Activated gamma-delta T cell (primary cell): ENCODE measurements around the gene RAB11FIP4.

Source experiments
- DNase-seq: peaks from one replicate; lab custom pipeline; 2025; lab: John Stamatoyannopoulos, UW

RAB11FIP4 gene

GRCh38 chr17:31568121-31568520, 176.6 kb downstream of the RAB11FIP4 start:
- no peak for DNase-seq

GRCh38 chr17:31568539-31568938, 177.1 kb downstream of the RAB11FIP4 start:
- DNase-seq = no peak

DNA sequence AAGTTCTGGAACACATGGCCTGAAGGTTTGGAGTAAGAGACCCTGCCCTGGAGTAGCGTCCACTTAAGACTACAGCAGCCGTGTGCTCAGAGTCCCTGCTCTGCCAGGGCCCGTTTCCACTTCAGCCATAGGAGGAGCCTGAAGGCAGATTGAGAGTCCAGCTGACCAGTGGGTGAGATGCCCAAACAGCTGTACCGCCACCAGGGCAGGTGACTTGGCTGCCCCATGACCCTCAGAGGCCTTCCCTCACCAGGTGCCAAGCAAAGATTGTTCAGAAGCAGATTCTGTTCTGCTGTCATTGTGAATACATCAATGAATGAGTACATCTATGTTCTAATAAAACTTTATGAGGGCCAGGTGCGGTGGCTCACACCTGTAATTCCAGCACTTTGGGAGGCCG, 178.8 kb downstream of the RAB11FIP4 start:
- DNase-seq = no peak

- DNase-seq = no peak
Observed at GRCh38 chr17:31570951-31571892, 179.7 kb downstream of the RAB11FIP4 start.

- DNase-seq = no peak
Observed at GRCh38 chr17:31572341-31572740, 180.9 kb downstream of the RAB11FIP4 start.

GRCh38 chr17:31573047-31573446, 181.6 kb downstream of the RAB11FIP4 start:
- no peak for DNase-seq

DNA sequence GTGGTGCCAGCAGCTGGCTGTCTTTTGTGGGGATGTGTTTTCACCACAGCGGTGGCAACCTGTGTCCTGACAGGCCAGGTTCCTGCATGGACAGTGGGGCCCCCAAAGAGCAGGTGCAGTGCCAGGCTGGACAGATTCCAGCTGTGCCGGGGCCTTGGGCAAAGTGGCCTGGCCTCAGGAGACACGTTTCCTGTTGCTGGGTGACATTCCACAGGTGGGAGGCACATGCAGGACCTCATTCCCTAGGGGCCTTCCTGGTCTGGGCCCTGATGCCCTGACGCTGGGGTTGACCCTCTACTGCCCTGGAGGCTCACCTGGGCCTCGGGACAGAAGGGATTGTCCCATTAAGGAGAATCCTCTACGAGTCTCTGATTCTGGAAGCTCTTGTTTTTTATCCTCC, 182.4 kb downstream of the RAB11FIP4 start:
- no peak for DNase-seq

DNA sequence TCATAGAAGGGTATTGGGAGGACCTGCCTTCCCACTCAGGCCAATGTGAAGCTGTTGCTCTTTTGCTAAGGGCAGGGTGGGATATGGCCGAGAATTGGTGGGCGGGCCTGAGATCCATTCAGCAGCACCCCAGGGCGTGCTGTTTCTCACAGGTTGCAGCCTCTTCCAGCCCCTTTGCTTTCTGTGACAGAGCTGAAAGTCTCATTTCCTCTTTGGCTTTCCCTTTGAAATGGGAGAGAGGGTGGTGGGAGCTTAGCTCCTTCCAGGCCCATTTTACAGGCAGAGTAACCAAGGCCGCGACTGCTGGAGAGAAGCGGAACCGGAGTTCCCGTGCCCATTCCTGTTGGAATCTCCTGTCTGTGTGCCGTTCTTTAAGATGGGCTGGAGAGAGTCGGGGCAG, 183.0 kb downstream of the RAB11FIP4 start:
- no peak for DNase-seq

DNA sequence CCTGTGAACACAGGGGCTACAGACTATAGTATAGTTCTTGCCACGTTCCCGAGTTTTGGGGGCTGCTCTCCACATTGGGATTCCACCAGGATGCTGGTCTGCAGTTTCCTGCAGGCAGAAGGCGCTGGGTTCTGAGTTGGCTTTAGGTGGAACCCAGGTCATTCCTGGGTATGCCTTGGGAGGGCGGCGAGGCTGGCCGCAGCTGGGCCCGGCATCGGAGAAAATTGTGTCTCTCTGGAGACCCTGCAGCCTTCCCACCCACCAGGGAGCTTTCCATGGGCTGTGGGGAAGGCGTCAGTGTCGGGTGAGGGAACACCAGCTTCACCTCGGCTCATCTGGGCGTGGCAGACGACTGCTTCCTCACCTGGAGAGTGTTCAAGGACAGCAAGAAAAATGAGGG, 183.6 kb downstream of the RAB11FIP4 start:
- DNase-seq = no peak

DNA sequence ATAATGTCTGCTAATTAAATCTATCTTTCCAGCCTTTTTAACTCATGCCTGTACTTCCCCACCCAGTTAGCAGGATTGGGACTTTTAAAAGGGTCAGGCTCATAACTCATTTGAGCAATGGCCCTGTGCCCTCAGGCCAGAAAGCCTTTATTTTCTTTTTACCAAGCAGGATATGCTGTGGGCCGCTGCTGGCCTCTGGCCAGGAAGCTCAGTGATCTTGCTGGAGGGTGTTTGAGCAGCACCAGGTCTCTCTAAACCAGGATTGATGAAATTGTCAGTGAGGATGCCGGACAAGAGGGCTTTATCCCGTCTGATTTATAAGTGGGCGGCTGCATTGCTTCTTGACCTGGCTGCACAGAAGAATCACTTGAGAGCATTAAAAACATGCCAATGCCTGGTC, 187.8 kb downstream of the RAB11FIP4 start:
- DNase-seq = no peak

- no peak for DNase-seq
Observed at GRCh38 chr17:31580316-31580705, 188.8 kb downstream of the RAB11FIP4 start.

- DNase-seq = no peak
Observed at GRCh38 chr17:31580706-31581490, 189.4 kb downstream of the RAB11FIP4 start.

DNA sequence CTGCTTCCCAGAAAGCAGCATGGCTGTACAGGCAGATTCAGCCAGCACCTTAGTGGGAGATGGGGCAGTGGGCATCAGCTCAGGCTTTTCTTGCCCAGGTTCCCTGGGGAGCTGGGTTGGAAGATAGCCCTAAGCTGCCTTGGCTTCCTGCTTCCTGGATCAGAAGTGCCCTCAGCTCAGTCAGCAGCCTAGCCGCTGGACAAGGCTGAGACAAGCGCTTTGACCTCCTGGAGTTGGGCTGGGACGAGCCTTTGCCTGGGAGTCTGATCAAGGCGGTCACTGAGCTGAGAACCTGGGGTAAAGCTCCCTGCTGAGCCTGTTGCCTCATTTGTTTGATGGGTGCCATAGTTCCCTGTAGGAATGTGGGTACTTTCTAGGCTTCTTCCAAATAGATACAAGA, 190.0 kb downstream of the RAB11FIP4 start:
- no peak for DNase-seq

- DNase-seq = no peak
Observed at GRCh38 chr17:31582151-31582907, 190.9 kb downstream of the RAB11FIP4 start.

DNA sequence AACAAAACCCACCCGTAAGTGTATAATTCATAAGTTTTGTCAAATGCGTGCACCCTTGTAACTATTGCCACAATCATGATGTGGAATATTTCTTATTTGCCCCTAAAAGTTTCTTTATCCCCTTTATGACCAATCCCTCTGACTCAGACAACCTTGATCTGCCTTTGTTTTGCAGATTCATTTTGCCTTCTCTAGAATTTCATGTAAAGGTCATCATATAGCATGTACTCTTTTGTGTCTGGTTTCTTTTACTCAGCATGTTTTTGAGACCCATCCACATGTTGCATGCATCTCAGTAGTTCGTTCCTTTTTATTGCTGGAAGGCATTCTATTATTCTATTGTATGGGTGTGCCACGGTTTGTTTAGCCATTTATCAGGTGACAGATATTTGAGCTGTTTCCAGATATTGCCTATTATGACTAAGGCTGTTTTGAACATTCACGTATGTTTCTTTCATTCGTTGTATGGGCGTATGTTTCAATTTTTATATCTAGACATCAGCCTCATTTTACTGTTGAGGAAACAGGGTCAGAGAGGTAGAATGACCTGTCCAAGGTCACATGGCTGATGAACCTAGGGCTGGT, 192.4 kb downstream of the RAB11FIP4 start:
- no peak for DNase-seq

DNA sequence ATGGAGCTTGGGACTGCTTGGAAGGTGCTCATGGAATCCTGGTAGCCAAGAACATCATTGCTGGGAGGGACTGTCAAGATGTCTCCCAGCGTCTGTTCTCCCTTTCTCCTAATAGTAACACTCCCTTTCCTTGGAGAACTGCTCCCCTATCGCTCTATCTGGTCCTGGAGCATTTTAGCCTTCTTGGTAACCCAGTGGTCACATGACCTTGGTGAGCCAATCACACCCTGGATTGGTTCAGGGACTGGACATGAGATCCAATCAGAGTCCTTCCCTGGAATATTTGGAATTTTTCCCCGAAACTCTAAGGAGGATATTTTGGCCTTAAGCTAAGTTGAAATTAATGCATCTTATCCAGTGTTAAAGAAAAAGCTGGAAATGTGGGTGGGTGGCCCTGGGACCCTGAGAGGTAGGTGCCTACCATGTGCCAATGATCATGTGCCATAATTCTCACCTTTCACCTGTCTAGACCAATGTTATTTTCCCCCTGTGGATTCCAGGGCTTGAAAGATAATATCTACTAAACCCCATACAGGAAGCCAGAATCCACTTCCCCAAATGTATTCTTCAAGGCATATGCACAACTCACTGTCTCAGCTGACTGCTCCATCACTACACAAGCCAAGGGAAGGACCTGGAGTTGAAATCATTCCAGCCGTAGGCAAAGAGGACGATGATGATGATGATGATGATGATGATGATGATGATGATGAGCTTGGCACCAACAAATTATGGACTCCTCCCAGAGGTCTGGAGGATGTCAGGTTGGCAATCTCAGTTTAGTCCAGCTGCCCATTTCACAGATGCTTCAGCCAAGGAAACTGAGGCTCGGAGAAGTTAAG, 193.2 kb downstream of the RAB11FIP4 start:
- no peak for DNase-seq

DNA sequence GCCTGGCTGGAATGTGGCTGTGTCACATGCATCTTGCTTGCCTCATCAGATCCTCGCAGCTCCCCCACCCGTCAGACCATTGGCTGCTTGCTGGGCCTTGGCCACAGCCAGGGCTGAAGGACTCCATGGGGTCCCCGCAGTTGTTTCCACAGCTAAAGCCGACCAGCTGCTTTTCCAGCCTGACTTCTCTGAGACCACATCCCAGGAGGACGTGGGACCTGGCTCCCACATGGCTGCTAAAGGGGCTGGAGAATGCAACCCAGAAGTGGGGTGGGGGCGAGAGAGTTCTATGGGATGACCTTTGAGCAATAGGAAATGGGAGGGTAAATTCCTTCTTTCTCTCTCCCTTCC, 193.8 kb downstream of the RAB11FIP4 start:
- no peak for DNase-seq

- no peak for DNase-seq
Observed at GRCh38 chr17:31586946-31587345, 195.5 kb downstream of the RAB11FIP4 start.

GRCh38 chr17:31587462-31587861, 196.0 kb downstream of the RAB11FIP4 start:
- DNase-seq = no peak
